Putamen (tissue), 1 donor: Measurements from ENCODE around the gene ST3GAL2.
"Not testable (repeated sequence)": the region's sequence is repeated elsewhere in the genome, so short reads cannot be mapped to it uniquely, and the experiment has no call there.

Experiments
- DNase-seq: peaks from one replicate; pipeline ENCODE4 v3.0.0-alpha.2; 2016; ENCODE audit warnings: low spot score

The ST3GAL2 gene

GRCh38 chr16:70467608-70468007 lies 28.7 kb upstream of the ST3GAL2 start:
- no peak for DNase-seq

DNA sequence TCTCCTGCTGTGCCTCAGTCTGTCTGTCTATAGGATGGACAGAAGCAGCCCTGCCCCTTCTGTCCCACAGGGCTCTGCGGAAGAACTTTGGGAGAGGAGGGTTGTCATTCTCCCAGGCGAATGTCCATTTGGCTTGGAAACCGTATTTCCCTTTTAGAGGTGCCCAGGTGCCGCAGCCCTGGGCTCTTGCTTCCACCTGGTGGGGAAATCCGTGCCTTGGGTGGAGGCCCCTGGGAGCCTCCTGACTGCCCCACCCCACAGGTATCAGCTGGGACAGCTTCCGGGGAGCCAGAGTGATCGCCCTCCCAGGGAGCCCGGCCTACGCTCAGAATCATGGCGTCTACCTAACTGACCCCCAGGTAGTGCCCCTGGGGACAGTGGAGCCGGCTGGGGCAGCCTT lies 28.2 kb upstream of the ST3GAL2 start:
- DNase-seq: no peak

DNA sequence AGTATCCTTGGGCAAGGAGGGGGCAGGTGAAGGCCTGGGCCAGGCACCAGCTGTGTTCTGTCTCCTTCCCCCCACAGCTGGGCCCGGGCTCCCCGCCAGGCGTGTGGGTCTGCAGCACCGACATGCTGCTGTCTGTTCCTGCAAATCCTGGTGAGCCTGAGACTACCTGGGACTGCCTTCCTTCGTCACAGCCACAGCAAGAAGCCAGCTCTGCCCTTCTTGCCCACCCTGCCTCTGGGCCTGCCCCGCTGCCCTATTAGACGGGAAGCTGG lies 27.8 kb upstream of the ST3GAL2 start:
- no peak for DNase-seq

DNA sequence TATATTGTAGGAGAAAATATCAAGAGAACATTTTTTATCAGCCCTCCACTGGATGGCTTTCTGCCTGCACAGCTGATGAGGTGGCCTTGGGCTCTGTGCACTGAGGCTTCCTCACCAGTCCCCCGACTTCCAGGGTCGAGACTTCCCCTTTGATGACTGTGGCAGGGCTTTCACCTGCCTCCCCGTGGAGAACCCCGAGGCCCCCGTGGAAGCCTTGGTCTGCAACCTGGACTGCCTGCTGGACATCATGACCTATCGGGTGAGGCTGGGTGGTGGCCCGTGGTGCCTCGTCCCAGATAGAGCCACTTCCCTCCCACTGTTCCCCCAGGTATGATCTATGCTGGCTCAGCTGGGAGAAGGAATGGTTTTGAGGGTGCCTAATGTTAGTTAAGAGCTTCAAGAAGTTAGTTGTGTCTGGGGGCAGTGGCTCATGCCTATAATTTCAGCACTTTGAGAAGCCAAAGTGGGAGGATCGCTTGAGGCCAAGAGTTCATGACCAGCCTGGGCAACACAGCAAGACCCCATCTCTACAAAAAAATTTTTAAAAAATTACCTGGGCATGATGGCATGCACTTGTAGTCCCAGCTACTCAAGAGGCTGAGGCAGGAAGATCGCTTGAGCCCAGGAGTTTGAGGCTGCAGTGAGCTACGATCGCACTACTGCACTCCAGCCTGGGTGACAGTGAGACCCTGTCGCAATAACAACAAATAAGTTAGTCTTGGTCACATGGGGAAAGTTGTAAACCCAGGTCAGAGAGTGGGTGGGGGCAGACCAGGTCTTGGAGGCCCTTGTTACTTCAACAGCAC lies 27.3 kb upstream of the ST3GAL2 start:
- DNase-seq: no peak

GRCh38 chr16:70463235-70463634 lies 24.3 kb upstream of the ST3GAL2 start:
- no peak for DNase-seq

- DNase-seq: no peak
These were observed 21.9 kb upstream of the ST3GAL2 start for GRCh38 chr16:70460737-70461261.

DNA sequence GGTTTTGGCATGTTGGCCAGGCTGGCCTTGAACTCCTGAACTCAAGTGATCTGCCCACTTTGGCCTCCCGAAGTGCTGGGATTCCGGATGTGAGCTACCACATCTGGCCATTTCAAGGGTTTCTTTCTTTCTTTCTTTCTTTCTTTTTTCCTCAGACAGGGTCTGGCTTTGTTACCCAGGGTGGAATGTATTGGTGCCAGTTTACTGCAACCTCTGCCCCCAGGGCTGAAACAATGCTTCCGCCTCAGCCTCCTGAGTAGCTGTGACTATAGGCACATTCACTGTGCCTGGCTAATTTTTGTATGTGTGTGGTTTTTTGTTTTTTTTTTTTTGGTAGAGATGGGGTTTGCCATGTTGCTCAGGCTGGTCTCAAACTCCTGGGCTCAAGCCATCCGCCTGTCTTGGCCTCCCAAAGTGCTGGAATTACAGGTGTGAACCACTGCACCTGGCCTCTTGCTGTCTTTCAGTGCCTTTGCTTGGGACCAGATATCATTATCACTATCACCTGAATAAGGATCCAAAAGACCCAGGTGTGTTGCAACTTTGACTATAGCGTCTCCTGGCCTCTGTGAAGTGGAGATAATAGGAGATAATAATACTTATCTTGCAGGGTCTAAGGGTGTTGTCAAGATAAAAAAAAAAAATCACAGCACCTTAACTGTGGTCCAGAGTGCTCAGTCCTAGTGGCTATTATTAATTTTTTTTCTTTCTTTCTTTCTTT lies 18.7 kb upstream of the ST3GAL2 start:
- no peak for DNase-seq

DNA sequence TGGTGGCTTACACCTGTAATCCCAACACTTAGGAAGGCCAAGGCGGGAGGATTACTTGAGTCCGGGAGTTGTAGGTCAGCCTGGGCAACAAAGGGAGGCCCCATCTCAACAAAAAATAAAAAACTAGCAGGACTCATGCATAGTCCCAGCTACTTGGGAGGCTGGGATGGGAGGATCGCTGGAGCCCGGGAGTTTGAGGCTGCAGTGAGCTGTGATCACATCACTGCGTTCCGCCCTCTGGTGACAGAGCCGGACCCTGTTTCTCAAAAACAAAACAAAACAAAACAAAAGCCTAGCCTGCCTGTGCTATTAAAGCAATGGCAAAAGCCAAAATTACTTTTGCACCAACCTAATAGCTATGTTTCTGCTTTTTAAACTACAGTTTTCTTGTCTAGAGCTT lies 17.0 kb upstream of the ST3GAL2 start:
- no peak for DNase-seq

DNA sequence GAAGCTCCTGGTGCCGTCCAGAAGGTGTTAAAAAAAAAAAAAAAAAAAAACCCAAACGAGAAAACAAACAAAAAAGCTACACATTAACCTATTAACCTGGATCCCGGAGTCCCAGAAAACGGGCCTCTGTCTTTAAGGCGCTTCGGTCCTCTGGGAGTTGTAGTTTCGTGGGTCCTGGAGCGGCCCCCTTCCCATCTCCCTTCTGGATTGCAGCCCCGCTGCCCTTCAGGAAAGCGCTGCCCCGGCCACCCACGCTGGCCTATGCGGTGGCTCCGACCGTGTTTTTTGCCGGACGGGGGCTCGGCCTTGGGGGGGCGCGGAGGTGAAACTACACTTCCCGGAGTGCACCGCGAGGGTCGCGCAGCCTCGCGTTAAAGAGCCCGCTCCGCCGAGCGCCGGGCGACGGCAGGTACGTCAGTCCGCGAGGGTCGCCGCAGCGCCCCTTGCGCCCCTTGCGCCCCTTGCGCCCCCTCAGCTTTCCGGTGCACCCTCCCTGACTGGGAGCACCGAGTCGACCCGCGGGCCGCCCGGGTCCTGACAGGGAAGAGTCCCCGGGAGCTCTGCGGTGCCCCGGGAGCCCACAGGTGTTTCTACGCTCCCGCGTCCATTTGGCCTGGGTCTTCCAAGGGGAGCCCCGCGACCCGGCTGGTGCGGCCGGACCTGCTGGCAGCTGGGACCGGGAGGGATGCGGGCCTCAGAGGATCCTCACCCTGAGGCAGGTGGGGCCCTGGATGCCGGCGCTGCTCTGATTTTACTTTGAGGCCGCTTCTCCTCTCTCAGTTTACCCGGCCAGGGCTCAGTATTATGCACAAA lies 15.5 kb upstream of the ST3GAL2 start, which contains the start of gene FCSK:
Gene FCSK (plus strand): TSS at position 374 of the 813 bp plus-strand sequence. CDS start 8,596 bp downstream, outside the sequence.
- peak; percentile 57 for DNase-seq

GRCh38 chr16:70453892-70454221 lies 15.0 kb upstream of the ST3GAL2 start:
- peak; percentile 32 for DNase-seq

DNA sequence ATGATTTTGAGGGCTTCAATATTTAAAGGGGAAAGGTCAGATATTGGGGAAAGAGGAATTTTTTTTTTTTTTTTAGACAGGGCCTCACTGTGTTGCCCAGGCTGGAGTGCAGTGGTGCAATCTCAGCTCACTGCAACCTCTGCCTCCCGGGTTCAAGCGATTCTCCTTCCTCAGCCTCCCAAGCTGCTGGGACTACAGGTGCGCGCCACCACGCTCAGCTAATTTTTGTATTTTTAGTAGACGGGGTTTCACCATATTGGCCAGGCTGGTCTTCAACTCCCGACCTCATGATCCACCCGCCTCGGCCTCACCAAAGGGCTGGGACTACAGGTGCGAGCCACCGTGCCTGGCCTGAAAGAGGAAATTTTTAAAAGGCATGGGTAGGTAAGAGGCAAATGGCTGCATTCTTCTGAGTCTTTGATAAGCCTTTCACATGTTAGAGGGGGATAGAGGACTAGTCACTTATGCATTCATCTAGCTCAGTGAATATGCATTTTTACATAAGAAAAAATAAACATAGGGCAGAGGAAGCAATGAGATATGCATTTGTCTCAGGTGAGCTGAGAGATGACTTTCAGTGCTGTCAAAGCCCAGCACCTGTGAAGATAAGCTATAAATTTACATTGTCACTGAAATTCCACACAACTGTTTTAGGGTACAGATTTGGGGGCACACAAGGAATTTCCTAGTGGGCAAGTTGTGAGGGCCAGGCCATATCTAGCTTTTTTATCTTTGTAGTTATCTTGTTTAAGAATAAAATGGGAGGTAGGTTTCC lies 14.4 kb upstream of the ST3GAL2 start:
- DNase-seq: no peak

GRCh38 chr16:70451004-70451340 lies 12.1 kb upstream of the ST3GAL2 start:
- not testable (repeated sequence) for DNase-seq

DNA sequence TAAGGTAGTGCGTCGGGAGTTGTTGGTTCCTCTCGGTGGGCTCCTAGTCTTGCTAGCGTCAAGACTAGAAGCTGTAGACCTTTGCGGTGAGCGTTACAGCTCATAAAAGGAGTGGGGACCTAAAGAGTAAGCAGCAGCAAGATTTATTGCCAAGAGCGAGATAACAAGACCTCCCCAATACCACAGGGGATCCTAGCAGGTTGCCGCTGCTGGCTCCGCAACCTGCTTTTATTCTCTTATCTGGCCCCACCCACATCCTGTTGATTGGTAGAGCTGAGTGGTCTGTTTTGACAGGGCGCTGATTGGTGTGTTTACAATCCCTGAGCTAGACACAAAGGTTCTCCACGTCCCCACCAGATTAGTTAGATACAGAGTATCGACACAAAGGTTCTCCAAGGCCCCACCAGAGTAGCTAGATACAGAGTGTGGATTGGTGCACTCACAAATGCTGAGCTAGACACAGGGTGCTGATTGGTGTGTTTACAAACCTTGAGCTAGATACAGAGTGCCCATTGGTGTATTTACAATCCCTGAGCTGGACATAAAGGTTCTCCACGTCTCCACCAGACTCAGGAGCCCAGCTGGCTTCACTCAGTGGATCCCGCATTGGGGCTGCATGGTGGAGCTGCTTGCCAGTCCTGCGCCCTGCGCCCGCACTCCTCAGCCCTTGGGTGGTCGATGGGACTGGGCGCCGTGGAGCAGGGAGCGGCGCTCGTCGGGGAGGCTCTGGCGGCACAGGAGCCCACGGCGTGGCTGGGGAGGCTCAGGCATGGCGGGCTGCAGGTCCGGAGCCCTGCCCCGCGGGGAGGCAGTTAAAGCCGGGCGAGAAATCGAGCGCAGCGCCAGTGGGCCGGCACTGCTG lies 11.5 kb upstream of the ST3GAL2 start:
- DNase-seq: not testable (repeated sequence)

DNA sequence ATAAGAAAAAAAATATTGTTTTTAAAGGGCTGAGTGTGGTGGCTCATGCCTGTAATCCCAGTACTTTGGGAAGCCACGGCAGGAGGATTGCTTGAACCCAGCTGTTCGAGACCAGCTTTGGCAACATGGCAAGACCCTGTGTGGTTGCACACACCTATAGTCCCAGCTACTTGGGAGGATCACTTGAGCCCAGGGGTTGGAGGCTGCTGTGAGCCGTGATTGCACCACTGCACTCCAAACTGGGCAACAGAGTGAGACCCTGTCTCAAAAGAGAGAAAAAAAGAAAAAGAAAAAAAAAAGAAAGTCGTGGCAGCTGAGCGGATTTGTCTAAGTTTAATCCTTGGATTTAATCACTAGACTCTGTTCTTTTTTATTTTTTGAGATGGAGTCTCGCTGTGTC lies 9.2 kb upstream of the ST3GAL2 start:
- no peak for DNase-seq

DNA sequence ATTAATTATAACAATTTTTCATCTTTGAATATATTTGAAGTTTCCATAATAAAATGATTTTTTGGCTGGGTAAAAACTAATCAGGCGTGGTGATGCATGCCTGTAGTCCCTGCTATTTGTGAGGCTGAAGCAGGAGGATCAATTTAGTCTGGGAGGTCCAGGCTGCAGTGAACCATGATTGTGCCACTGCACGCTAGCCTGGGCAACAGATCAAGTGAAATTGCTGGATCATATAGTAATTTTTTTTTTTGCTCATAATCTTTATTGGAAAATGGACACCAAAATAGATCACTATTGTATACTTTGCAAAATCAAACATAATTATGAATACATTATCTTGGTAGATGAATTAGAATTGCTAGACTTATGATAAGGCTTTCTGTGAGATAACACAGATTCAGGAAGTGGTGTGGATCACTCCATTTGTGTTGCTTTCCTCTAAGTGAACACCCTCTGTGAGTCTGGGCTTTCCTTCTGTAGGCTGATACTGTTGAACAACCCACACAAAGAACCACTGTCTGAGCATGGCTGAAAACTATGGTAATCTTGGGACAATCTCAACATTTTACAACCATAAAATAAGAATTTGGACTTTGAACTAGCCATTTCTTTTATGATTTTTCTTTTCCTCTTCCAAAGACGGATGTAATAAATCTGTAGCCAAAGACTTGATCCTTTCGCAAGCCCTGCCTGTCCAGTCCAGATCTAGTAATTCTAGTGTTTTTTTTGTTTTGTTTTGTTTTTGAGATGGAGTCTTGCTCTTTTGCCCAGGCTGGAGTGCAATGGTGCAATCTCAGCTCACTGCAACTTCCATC lies 5.6 kb upstream of the ST3GAL2 start:
- DNase-seq: no peak

DNA sequence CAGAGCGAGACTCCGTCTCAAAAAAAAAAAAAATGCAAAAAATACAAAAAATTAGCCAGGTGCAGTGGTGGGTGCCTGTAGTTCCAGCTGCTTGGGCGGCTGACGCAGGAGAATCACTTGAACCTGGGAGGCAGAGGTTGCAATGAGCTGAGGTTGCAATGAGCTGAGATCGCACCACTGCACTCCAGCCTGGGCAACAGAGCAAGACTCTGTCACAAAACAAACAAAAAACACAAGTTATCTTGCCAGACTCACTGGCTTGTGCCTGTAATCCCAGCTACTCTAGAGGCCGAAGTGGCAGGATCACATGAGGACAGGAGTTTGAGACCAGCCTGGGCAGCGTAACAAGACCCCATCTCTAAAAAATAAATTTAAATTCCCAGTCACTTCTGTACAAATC lies 3.4 kb upstream of the ST3GAL2 start:
- DNase-seq: no peak

- DNase-seq: no peak
These were observed 2.6 kb upstream of the ST3GAL2 start for GRCh38 chr16:70441406-70441990.

GRCh38 chr16:70440009-70440692 lies 1.3 kb upstream of the ST3GAL2 start:
- no peak for DNase-seq

GRCh38 chr16:70438585-70438968 lies 323 bp downstream of the ST3GAL2 start:
- no peak for DNase-seq
